GM18511 (cell line): ENCODE results near the gene PRKAG2.

ENCODE experiments used
- ATAC-seq: cut with Tn5 transposase; IDR thresholded peaks from one replicate; pipeline ENCODE4 v1.9.1; 2021; ENCODE audit warnings: mild to moderate bottlenecking, moderate library complexity; ENCODE audit not compliant: unreplicated experiment

Gene PRKAG2

DNA sequence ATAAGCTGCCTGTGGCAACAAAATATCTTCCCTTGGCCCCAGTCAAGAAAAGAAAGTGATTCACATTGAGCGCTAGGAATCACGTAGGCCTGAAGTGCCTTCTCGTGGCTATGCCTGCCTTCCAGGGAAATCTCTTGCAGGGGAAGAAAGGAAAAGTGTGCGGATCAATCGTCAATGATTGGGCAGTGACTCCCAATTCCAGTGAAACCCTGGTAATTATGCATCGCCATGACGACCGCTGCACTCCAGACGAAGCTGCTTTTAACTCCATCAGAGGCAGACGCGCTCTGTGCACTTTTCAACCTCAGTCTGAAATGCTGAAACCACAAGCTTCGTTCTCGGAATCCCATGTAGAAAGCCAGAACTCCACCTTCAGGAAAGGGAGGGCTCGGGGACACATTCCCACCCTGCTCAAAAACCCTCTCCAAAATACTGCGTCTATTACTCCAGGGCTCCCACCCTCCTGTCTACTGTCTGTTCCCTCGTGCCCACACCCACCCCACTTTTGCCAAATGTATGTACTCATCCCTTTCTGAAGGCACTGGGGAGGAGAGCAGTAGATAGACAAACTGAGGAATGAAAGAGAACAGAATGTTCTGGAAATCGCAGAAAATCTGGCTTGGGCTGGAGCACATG lies 24.2 kb upstream of the PRKAG2 start:
- ATAC-seq: no peak

DNA sequence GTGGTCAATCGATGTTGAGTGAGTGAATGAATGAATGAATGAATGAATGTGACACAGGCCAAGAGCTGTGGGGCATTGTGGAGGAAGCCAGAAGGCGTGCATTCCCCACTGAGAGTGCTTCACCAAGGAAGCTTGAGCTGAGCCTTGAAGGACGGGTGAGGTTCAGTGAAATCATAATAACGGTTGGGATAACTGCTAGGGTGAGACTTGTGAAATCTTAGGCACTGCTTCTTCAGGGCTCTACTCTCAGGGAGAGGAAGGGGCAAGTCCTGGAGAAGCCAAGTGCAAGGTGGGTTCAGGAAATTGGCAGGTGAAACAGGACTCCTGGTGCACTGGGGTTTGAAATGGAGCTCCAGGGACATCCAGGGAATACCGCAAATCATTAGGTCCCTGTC lies 23.7 kb upstream of the PRKAG2 start:
- ATAC-seq: no peak

DNA sequence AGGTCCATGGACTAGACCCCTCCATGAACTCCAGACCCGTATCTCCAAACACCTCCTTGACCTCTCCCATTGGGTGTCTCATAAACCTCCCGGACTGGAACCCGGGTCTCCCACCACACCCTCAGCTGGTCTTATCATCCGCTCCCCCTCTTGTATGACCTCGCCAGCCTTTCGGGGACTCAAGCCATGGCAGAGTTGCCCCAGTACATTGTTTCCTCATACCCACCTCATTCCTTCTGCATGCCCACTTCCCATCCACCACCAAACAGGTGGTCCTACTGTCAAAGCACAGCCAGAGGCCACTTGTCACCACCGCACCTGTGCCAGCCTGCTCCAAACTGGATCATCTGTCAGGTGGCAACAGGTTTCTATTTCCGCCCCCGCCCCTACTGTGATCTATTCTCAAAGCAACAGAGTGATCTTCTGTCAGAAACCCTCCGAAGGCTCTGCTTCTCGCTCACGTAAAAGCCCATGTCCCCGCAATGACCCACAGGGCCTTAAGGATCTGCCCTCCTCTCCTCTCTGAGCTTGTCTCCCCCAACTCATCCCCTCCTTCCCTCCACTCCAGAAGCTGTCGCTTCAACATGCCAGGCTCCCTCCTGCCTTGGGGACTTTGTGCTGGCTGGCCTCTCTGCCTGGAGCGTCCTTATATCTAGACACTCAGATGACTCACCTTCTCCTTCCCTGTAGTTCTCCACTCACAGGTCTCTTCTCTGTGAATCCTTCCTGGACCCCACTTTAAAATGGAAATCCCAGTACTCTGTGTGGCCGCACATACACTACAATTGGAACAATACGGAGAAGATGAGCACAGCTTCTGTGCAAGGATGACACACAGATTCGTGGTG lies 22.8 kb upstream of the PRKAG2 start:
- no peak for ATAC-seq

DNA sequence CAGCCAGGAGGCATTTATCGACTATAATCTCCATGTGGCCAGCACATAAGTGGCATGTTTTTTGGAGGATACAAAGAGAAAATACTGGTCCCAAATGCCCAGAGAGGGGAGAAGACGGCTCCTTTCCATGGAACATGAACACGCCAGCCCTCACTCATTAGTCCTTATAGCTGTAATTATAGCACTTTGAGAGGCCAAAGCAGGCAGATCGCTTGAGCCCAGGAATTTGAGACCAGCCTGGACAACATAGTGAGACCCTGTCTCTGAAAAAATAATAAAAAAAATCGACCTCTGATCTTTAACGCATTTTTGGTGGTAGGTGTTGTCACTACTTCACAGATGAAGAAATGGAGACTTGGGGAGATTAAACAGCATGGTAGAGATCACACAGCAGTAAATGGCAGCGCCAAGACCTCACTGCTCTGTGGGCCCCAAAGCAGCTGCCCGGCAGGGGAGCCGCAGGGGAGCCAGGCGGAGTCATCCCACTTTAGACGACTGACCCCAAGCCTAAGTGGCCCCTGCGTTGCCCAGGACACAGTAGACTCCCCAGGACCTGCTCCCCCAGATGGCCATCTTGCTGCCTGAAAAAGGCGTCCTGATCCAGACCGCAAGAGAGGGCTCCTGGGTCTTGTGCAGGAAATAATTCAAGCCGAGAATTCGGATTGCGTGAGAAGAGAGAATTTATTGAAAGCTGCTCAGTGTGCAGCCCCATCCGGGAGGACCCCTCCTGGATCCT lies 21.2 kb upstream of the PRKAG2 start:
- ATAC-seq: no peak

DNA sequence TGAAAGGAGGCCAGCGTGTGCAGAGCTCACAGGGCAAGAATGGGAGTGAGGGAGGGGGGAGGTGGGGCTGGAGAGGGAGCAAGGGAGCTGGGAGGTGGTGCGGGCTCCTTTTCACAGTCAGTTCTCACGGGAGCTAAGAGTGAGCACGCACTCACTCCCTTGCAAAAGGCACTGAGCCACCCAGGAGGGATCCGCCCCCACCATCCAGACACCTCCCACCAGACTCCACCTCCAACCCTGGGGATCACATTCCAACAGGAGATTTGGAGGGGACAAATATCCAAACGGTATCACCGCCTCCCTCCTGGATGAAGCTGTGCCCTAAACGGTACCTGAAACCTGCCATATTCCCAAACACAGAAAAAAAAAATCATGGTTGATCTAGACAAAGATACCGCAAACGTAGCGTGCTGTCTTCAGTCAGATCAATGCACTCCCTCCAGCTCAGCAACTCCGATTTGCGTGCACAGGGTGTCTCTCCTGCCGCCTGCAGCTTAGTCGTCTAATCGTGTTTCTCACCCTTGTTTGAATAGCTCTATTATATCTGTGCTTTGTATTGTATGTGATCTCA lies 20.3 kb upstream of the PRKAG2 start:
- no peak for ATAC-seq

DNA sequence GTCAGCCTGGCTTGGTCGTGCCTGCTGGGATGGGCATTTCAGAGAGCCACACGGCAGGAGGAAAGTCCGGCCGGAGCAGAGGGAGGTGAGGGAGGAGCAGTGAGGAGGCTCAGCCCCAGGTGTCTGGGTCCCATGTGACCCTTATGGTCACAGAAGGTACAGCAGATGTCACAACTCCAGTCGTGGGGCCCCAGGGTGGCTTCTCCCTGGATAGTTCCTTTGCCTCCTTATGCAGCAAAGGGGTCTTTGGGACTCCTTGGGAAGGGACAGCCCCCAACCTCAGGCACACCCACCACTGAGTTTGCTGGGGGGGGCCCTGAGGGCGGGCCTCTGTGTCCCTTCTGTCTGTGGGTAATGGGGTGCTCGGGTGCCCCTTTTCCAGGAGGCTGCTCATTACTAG lies 19.6 kb upstream of the PRKAG2 start:
- ATAC-seq: no peak

DNA sequence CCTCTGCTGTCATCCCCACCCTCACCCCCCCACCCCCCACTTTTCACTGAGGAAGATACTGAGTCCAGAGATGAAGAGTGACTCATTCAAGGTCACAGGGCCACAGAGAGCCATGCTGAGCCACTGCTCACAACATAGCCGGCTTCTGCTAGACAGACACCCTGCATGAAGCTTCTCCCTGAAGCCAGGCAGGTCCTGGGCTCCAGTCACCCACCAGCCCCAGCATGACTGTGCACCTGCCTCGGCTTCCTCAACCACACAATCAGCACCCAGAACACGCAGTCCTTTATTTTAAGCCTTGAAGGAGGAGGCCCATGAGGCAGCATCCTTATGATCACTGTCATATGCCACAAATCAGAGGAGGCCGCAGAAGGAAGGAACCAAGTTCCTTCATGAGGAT lies 19.2 kb upstream of the PRKAG2 start:
- ATAC-seq: no peak

DNA sequence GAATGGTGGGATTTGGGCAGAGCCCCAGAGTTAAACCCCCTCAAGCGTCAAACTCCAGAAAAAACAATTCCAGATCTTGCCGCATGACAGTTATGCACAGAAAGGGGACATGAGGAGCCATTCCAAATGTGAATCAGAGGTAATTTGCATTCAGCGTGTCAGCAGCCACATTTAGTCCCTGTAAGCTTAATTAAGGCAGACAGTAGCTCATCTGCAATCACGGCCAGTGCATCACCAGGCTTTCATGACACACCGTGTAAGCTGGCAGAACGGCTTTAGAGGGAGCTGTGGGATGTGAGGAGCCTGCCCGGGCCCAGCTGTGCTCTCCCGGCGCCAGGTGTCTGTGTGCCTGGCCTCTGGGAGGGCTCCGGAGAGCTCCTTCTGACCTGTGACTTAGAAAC lies 18.7 kb upstream of the PRKAG2 start:
- no peak for ATAC-seq

DNA sequence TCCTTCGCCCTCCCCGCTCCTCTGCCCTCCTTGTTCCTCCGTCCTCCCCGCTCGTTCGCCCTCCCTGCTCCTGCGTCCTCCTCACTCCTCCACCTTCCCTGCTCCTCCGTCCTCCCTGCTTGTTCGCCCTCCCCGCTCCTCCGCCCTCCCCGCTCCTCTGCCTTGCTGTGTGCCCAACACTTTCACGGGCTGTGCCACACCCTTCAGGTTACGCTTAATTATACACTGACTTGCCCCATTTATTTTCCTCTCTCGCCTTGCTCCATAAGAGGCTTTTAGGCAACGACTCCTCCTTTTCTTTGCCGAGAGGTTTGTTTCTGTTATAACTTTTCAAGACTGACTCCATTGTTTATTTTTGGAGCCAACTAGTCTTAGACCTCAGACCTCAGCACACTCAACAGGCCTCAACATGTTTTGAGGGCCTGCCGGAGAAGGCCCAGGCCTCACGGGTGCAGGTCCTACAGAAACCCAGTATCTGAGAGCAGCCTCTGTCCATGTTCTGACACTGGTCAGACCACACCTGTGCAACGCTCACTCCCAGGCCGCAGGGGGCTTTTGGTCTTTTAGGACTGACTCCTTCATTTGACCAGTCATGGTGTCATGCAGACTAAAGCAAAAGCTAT lies 18.2 kb upstream of the PRKAG2 start:
- ATAC-seq: no peak

DNA sequence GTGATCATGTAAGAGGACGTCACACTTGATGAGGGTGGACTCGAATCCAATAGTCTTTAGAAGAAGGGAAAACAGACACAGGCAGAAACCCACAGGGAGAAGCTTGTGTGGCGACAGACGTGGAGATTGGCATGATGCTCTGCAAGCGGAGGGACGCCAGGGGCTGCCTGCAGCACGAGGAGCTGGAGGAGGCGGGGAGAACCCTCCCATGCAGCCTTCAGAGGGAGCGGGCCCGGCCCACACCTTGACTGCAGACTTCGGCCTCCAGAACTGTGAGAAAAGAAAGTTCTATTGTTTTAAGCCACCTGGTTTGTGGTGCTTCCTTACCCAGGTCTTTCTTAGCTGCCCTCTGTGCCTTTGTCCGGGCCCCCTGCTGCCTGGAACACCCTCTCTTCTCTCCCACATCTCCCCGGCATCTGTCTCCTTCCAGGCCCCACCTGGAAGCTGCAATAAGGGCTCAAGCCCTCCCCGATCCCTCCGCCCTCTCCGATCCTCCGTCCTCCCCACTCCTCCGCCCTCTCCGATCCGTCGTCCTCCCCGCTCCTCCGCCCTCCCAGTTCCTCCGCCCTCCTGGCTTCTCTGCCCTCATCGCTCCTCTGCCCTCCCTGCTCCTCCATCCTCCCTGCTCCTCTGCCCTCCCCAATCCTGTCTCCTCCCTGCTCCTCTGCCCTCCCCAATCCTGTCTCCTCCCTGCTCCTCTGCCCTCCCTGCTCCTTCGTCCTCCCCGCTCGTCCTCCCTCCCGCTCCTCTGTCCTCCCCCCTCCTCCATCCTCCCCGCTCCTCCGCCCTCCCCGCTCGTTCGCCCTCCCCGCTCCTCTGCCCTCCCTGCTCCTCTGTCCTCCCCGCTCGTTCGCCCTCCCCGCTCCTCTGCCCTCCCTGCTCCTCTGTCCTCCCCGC lies 17.4 kb upstream of the PRKAG2 start:
- ATAC-seq: no peak

DNA sequence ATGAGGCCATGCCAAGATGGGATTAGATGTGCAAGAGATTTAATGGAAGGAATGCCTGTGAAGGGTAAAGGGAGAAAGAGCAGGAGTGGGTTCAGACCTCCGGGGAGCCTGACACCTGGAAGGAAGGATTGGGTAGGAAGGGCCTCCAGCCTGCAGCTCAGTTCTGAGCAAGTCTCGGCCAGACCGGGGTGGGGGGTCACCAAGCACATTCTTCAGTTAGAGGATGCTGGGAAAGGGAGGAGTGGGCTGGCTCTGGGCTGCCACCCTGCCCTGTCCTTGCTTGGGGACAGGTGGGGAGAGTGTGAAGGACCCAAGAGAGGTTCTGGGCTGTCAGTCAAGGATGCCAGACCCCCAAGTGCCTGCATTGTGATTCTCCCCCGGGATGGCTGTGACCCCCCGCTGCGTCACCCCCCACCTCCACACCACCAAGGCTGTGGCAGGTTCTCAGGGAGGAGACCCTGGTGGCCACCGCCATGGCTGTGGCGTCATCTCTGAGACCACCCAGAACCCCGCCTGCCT lies 16.5 kb upstream of the PRKAG2 start:
- no peak for ATAC-seq

DNA sequence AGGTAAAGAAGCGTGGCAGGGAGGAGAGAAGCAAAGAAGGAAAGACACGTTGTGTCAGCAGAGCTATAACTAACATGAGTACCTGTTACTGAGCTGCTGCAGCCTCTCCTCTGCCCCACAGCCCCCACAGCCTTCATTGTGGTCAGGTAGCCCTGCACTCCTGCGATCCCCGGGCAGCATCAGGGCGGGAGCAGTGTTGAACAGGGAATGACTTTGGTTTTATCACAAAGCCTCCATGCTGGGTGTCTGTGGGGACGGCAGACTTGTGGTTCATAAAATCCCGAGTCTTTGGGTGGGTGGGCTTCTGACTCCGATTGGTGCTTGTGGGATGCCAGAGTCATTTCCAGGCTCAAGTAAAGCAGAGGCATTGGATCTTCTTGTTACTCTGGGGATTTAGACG lies 14.8 kb upstream of the PRKAG2 start:
- no peak for ATAC-seq

DNA sequence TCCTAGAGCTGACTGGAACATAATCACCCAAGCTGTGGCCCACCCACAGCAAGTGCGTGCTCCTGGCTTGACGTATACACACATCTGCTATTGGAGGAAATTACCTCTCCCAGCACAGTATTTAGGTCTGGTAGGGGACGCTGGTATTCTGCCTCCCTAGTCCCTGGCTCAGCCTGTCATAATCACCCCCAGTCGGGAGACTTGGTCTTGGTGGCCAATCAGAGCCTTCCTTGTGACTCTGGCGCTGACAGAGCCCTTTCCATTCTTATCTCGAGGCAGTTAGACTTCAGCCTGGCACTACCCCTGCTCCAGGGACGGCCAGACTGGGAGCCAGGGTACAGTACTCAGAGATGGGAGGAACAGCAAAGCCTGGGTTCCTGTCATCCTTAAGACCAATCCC lies 14.3 kb upstream of the PRKAG2 start:
- ATAC-seq: no peak

DNA sequence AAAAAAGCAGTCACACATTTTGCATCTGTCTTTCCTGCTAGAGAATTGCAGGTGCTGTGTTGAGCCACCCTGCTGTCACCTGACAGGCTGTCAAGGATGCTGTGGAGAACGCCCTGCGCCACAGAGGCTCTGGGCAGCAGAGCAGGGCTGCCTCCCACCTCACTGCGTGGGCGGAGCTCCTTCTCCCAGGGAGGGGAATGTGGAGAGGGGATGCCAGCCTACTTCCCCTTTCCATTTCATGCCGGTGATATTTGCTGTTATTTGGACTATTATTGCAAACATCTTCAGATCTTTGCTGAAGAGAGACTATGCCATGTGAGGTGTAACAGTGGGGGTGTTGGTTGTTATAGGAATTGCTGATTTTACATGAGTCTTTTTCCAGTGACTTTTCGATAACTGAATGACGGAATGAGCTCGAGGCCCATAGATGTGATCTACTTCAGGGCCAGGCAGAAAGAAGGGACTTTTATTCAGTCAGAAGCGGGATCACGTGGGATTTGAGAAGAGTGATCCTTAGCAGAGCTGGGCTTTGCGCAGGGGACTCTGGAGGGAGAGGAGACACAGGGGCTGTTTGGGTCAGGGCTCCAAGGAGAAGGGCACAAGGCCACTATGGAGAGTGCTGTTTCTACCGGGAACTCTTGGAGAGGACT lies 13.6 kb upstream of the PRKAG2 start:
- no peak for ATAC-seq

DNA sequence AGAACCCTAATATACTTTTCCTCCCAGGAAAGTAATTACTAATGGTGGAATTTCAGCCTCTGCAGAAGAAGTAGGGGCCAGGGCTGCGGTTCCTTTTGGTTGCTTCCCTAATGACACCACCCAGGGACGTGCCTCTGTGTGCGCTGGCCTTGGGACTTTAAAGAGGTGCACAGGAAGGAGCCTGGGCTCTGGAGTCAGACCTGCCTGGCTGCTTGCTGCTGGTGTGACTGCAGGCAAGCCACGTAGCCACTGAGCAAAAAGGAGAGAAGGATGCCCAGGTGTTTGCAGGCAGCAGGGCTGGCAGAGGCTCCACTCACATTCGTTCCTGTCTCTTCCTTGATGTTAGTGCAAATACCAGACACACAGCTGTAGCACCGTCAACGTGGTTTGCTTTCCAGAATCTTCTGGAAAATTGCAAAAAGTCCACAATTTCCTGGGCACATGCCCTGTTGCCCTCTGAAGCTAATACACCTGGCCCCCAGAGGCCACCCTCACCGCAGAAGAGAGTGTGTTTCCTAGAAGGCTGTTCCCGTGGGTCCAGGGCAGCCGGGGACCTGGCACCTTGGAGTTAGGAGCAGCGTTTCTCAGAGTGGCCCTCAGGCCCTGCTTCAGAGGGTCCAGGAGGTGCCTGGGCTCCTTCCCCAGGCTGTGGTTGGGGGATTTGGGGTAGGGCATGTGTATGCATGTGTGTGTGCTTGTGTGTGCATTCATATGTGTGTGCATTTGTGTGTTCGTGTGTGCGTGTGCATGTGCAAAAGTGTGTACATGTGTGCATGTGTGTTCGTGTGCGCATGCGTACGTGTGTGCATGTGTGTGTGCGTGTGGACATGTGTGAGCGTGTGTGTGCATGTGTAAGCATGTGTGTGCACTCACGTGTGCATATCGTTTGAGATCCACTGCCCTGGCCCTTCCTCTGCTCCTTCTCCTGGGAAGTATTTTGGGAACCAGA lies 12.8 kb upstream of the PRKAG2 start:
- ATAC-seq: no peak

DNA sequence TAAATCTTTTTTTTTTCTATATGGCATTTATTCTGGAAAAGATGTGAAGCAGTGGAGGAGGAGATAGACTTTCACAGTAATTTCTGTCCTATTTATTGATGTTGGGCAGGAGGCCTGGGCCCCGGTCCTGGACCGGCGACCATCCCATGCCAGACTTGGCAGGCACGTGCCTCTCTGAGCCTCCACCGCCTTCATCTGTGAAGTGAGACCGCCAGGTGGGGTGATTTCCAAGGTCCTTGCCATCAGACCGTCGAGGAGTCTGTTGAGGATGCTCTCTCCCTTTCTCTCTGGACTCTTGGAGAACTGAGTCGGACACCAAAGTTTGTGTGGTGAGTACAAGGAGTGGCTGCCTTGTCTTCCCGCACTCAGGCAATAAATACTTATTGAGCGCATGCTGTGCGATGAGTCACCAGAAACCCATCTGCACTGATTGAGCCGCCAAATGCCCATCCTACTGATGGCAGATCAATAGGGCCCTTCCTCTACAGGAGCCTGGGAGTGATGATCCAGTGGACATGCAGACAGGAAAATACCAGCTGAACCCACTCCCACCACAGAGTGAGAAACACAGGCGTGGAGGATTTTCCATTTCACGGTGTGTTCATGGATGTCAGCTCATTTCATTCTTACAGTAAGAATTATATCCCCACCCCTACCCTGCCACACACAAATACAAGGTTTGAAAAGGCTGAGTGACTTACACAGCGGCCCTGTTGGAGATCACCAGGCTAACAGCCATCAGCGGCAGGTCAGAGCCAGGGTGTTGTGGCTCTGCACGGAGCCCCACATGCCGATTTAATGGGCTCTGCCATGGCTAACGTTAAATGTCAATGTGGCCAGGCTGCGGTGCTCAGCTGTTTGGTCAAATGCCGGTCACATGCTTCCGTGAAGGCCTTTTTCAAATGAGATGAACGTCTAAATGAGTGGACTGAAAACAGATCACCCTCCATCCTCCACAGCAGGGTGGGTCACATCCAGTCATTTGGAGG lies 11.5 kb upstream of the PRKAG2 start:
- no peak for ATAC-seq

DNA sequence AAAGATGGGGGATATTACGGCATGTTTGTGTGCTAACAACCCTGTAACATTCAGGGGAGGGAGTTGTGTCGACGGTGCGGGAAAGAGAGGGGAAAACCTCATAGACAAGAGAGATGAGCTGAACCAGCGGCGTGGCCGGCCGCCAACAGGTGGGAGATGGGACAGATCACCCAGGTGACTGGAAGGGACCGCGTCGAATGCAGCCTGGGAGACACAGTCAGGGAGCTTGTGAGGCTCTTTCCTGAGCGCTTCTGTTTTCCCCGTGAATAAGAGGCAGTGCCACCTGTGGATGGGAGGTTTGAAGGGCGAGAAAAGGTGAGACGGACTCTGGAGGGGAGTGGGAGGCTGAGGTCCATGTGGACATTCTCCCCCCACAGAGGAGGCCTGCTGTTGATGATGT lies 9.9 kb upstream of the PRKAG2 start:
- ATAC-seq: no peak
